ENCODE measurements around the gene PRPSAP1. TPM values are rescaled to one million over a fixed set of nuclear protein-coding genes. Genes with fewer than 3 reads are reported as not detected.

PRPSAP1 gene
- total RNA-seq, 6 experiments from 2014 or later = 39.3 to 55.6 (median 45.1) TPM

- Histone ChIP-seq H3K27ac (no peak overlapping the region), H3K4me3 (no peak overlapping the region), H3K36me3 (no peaks in the 10 kb centered on the region), H3K9me3 (no peaks in the 10 kb centered on the region), H3K27me3 (no peaks in the 10 kb centered on the region), H3K4me1 (peaks cover 0 to 14% (median 0%) of the 10 kb centered on the region in 4 donors)
- TF ChIP-seq CTCF (IDR thresholded peaks at IDR 0.05) (no peak), POLR2A (IDR thresholded peaks at IDR 0.05) (no peak)
- no peak for ATAC-seq
- intact Hi-C loops (cut with DNase I) = no loop called here
- WGBS (ENCODE audit: insufficient coverage, low coverage, low lambda C conversion rate, missing lambda C conversion rate) = 62% methylated on average over 5 of the region's 5 CpGs
- no peak for DNase-seq
Measured at GRCh38 chr17:76260669-76261068, 93.0 kb downstream of the PRPSAP1 start.

- TF ChIP-seq POLR2A (IDR thresholded peaks at IDR 0.05) = no peak
- no peak for TF ChIP-seq CTCF (IDR thresholded peaks at IDR 0.05)
- ATAC-seq = no peak
- intact Hi-C loops (cut with DNase I) = no loop called here
- Histone ChIP-seq H3K4me1 (peaks cover 0 to 14% (median 0%) of the 10 kb centered on the region in 4 donors), H3K27ac (peak overlapping the region in 1 of 3 donors; percentile 12), H3K4me3 (no peak overlapping the region), H3K9me3 (no peaks in the 10 kb centered on the region), H3K36me3 (no peaks in the 10 kb centered on the region), H3K27me3 (no peaks in the 10 kb centered on the region)
- WGBS (ENCODE audit: insufficient coverage, low coverage, low lambda C conversion rate, missing lambda C conversion rate) = 94% methylated on average over 7 of the region's 7 CpGs
- DNase-seq = no peak
Measured at GRCh38 chr17:76260220-76260619, 93.5 kb downstream of the PRPSAP1 start.

Small RNA genes within 50 kb of the gene (small RNA-seq; reads per million reads assigned to genes)
- gene RF00019 (0 reads per million in 2 experiments), gene RNU6-24P (0 reads per million in 2 experiments)

Other genes starting within 250 kb of the PRPSAP1 start
- gene FOXJ1, start 212.7 kb downstream of the PRPSAP1 start, total RNA-seq = under 1 TPM in 3 of 6 experiments, not detected in 3; 0.06 to 0.12 (median 0.11) TPM
- gene RNF157, start 113.4 kb downstream of the PRPSAP1 start, total RNA-seq = 10 to 100 TPM in 2 of 6 experiments, 1 to 10 TPM in 2, under 1 TPM in 2; 0.39 to 14.5 (median 6.0) TPM
- gene UBALD2, start 88.6 kb downstream of the PRPSAP1 start, total RNA-seq = 10 to 100 TPM in 4 of 6 experiments, 1 to 10 TPM in 2; 7.3 to 17.9 (median 14.5) TPM
- 1 to 10 TPM in 4 of 6 experiments, under 1 TPM in 2; 0.43 to 2.2 (median 1.5) TPM for gene QRICH2, start 45.6 kb downstream of the PRPSAP1 start, total RNA-seq
- gene SPHK1, start 30.7 kb upstream of the PRPSAP1 start, total RNA-seq = 1 to 10 TPM in 4 of 6 experiments, under 1 TPM in 2; 0.35 to 2.6 (median 1.5) TPM
- 10 to 100 TPM in 5 of 6 experiments, 1 to 10 TPM in 1; 10.0 to 12.9 (median 12.0) TPM for gene UBE2O, start 99.2 kb upstream of the PRPSAP1 start, total RNA-seq
- not detected for gene AANAT, start 113.7 kb upstream of the PRPSAP1 start, total RNA-seq
- gene RHBDF2, start 147.5 kb upstream of the PRPSAP1 start, total RNA-seq = 10 to 100 TPM in 3 of 6 experiments, 1 to 10 TPM in 3; 7.1 to 18.6 (median 11.0) TPM
- gene CYGB, start 183.8 kb upstream of the PRPSAP1 start, total RNA-seq = 1 to 10 TPM; 1.8 to 4.1 (median 3.1) TPM
- 1 to 10 TPM in 1 of 6 experiments, under 1 TPM in 2, not detected in 3; 0.12 to 1.3 (median 0.22) TPM for gene PRCD, start 186.1 kb upstream of the PRPSAP1 start, total RNA-seq
- 1 to 10 TPM in 5 of 6 experiments, under 1 TPM in 1; 0.81 to 5.0 (median 2.3) TPM for gene ST6GALNAC2, start 231.9 kb upstream of the PRPSAP1 start, total RNA-seq